HK-2 (cell line): Measurements from ENCODE around the gene SLX4.
"Not testable (repeated sequence)": the region's sequence is repeated elsewhere in the genome, so short reads cannot be mapped to it uniquely, and the experiment has no call there.

Experiments used
- DNase-seq: peaks from one replicate; pipeline ENCODE4 v3.0.0-alpha.2; 2018; ENCODE audit not compliant: unreplicated experiment

Gene SLX4

GRCh38 chr16:3642397-3643094 lies 31.1 kb upstream of the SLX4 start:
- DNase-seq: no peak

- DNase-seq: no peak
These were observed 30.5 kb upstream of the SLX4 start for GRCh38 chr16:3641801-3642396.

GRCh38 chr16:3640632-3641501 lies 29.5 kb upstream of the SLX4 start:
- no peak for DNase-seq

- DNase-seq: no peak
These were observed 28.8 kb upstream of the SLX4 start for GRCh38 chr16:3640207-3640606.

- DNase-seq: no peak
These were observed 27.7 kb upstream of the SLX4 start for GRCh38 chr16:3638916-3639644.

- no peak for DNase-seq
These were observed 26.0 kb upstream of the SLX4 start for GRCh38 chr16:3637371-3637923.

- no peak for DNase-seq
These were observed 14.7 kb upstream of the SLX4 start for GRCh38 chr16:3625911-3626732.

GRCh38 chr16:3625331-3625730 lies 13.9 kb upstream of the SLX4 start:
- no peak for DNase-seq

GRCh38 chr16:3623642-3624041 lies 12.2 kb upstream of the SLX4 start:
- DNase-seq: no peak

- DNase-seq: no peak
These were observed 7.3 kb upstream of the SLX4 start for GRCh38 chr16:3618769-3619141.

- DNase-seq: no peak
These were observed 1.4 kb upstream of the SLX4 start for GRCh38 chr16:3612510-3613466.

- no peak for DNase-seq
These were observed 684 bp downstream of the SLX4 start for GRCh38 chr16:3610698-3611145.

GRCh38 chr16:3609895-3610697 lies 1.3 kb downstream of the SLX4 start:
- DNase-seq: no peak

GRCh38 chr16:3608976-3609375 lies 2.4 kb downstream of the SLX4 start:
- not testable (repeated sequence) for DNase-seq

- no peak for DNase-seq
These were observed 3.3 kb downstream of the SLX4 start for GRCh38 chr16:3608069-3608468.

- DNase-seq: no peak
These were observed 3.8 kb downstream of the SLX4 start for GRCh38 chr16:3607634-3608033.

GRCh38 chr16:3607161-3607560 lies 4.2 kb downstream of the SLX4 start:
- no peak for DNase-seq

- DNase-seq: no peak
These were observed 5.0 kb downstream of the SLX4 start for GRCh38 chr16:3606441-3606840.

- no peak for DNase-seq
These were observed 9.1 kb downstream of the SLX4 start for GRCh38 chr16:3602320-3602653.
